GM18909 (cell line): ENCODE data around the gene MOV10L1.
"Not testable (repeated sequence)": the region's sequence is repeated elsewhere in the genome, so short reads cannot be mapped to it uniquely, and the experiment has no call there.

Source experiments
- ATAC-seq: cut with Tn5 transposase; IDR thresholded peaks from one replicate; pipeline ENCODE4 v1.9.1; 2021; ENCODE audit warnings: mild to moderate bottlenecking; ENCODE audit not compliant: unreplicated experiment, poor library complexity

MOV10L1 gene

DNA sequence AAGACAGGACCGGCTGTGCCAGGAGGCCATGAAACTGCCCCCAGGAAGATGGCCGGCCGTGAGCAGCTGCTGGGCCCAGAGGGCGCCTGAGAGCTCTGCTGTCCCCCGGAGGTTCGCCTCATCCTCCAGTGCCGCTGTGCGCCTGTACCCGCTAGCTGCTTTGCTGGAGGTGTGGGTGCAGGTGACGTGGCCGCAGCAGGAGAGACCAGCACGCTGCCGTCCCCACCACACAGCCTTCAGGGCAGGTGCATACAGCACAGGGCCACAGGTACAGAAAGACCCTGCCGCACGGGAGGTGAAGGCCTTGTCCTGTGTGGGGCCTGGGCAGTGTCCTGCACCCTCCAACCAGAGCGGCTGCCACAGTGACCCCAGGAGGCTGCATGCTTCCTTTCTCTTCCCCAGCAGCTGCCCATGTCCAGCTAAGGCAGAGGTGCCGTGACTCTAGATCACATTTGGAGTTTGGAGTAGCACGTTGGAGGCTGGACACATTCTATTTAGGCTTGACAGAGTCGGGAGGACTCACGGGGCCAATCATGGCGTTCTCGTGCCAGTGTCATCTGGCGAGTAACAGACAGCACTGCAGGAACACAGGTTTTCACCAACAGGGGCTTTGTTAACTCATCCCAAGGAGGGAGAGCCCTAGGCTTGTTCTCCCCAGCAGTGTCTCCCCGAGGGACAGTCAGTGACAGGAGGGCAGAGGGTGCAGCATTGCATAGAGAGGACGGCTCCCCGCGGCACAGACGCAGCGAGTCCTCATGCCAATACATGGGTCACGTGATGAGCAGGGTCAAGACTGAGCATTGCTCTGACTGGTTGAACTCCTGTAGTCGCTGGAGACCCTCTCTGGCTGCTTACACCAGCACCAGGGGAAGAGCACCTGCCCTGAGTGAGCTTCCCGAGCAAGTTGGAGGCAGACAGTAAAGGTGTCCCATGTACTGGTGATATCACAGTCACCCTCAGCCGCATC is 62.0 kb downstream of the MOV10L1 start:
- no peak for ATAC-seq

DNA sequence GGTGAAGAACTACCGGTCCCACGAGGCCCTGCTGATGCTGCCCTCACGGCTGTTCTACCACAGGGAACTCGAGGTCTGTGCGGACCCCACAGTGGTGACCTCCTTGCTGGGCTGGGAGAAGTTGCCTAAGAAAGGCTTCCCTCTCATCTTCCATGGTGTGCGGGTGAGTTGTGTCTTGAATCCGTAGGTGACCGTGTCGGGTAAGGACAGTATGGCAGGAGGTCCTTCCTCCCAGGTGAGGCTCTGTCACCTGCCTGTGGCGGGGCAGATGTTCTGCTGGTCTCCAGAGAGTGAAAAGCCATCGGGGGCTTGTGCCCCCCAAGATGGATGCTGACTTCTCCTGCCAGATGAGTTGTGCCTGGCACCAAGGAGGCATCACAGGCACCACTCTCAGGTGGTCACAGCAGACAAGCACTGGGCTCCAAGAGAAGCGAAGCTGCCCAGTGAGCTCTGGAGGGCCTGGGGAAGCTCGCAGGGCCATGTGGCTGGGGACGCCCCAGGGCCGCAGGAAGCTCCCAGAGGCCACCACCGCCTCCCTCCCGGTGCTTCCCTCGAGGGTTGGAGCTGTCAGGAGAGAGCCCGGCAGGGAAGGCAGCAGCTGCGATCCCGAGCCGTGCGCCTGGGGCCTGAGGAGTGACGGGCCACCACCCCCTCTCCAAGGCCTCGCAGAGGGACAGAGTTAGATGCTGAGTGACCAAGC is 63.4 kb downstream of the MOV10L1 start:
- no peak for ATAC-seq

DNA sequence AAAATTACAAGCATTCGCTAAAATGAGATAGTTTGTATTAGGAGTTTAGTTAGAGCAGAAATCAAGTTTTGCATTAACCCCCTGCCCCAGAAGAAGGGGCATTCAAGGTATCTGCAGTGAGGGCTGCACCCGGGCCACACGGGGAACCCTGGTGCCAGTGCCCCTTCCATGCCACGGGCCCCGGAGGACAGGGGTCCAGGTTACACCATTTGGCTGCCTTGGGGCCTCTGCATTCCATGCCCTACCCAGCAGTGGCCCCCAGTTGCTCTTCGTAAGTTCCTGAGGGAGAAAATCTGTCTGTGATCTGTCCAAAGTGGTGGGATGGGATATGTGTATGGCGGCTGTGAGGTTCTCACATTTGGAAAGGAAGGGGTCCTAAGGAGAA is 63.9 kb downstream of the MOV10L1 start:
- no peak for ATAC-seq

DNA sequence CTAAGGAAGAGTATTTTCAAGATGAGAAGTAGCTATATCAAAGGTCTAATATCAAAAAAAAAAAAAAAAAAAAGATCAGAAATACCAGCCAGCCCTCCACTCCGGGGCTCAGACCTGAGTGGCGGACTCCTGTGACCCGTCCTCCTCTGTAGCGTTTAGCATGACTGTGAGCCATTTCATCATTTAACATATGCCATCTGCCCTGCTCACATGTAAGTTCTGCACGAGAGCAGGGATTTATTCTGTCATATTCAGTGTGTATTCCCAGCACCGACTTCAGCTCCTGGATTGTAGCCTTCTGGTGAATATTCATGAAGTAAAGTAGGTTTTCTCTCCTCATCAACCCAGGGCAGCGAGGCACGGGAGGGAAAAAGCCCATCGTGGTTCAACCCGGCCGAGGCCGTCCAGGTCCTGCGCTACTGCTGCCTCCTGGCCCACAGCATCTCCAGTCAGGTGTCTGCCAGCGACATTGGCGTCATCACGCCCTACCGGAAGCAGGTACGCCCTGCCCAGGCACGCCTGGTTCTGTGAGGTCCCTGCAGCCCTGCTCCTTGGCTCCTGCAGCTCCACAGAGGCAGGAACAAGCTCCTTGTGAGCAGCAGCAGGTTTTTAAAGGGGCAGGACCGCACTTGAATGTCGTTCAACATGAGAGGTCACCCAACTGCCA is 68.0 kb downstream of the MOV10L1 start:
- no peak for ATAC-seq

DNA sequence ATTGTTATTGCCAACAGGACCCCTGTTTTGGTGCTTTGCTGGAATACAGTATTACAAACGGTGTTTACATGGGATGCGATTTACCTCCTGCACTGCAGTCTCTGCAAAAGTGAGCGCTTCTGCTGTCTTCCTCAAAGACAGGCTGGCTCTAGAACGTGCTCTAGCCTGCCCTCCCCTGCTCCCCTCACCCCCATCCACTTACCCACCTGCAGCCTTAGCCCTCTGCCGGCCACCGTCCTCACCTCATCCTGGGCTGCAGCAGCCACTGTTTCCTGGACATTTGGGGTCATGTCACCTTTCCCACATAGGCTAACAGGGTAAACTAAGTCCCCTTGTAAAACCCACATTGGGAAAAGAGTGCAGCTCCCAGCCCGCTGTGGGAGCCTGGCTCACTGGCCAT is 71.1 kb downstream of the MOV10L1 start:
- ATAC-seq, result no peak

DNA sequence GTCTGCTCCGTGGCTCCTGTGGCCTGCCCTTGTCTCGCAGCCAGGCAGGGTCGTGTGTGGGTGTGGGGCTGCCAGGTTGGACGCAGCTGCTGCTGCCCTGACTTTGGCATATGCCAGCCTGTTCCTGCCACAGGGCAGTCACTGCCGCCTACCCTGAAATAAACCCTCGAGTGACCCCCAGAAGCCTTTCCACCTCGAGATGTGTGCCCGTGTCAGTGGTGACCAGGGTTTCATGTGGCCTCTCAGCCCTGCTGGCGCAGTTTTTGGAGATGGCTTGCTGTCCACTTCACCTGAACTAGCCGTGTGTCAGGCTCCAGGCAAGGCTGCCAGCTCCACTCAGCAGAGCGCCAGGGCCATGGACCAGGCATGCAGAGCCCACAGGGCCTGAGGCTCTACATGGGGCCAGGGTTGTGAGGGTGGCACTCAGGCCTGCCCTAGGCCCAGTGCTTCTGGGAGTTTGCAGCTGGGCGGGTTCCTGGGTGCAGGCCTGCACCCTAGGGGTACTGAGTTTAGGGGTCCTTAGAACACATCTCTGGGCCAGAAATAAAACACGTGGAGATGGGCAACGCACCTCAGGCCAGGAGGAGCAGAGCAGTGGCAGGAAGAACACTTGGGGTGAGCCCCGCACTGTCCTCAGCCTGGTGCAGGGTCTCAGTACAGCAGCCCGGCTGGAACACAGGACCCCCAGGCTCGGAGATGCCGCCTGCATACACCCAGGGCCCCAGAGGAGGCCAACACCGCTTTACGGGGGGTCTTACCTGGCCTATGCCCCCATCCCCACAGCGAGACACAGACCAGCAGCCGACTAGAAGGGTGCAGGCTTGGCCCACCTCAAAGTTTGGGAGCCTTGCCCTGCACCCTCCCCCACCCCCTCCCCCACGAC is 71.9 kb downstream of the MOV10L1 start:
- ATAC-seq, result no peak

DNA sequence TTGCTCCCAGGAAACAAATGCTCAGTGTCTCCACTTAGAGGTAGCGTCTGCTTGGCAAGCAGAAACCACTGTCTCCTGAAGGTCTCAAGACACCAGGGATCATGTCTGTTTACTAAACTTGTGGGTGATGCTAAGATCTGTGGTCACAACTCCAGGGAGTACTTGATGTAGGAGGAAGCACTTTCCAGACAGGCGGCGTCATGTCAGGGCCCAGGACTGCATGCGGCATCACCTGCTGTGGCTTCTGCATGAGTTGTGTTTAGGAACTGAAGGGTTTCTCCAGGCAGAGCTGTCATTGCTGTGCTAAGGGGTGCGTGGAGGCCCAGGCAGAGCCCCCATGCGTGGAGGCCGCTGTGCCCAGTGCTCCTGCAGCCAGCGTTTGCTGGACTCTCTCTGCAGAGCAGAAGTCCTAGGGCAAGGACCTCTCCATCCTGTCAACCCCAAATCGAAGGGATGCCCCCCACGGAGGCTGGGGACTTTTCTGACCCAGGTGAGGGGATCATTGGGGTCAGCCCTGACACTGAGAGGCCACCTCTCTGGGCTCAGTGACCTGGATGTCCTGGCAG is 72.7 kb downstream of the MOV10L1 start:
- ATAC-seq, result no peak

DNA sequence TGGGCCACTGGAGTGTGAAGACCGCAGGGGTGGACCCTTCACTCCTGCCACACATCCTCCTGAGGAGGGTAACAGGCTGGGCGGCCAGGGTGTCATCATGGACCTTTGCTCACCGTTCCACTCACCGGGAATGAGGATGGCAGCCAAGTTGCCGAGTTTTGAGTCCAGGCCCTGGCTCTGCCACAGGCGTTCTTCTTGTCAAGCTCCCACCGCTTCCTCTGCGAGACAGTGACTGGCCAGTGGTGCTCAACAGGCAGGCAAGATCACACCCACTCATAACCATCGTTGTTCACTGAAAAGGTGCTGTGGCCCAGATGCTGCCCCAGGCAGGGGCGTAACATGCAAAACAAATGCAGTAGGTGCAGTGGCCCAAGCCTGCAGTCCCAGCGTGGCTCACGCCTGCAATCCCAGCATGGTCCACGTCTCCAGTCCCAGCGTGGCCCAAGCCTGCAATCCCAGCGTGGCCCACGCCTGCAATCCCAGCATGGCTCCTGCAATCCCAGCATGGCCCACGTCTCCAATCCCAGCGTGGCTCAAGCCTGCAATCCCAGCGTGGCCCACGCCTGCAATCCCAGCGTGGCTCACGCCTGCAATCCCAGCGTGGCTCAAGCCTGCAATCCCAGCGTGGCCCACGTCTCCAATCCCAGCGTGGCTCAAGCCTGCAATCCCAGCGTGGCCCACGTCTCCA is 75.8 kb downstream of the MOV10L1 start:
- ATAC-seq, result no peak

DNA sequence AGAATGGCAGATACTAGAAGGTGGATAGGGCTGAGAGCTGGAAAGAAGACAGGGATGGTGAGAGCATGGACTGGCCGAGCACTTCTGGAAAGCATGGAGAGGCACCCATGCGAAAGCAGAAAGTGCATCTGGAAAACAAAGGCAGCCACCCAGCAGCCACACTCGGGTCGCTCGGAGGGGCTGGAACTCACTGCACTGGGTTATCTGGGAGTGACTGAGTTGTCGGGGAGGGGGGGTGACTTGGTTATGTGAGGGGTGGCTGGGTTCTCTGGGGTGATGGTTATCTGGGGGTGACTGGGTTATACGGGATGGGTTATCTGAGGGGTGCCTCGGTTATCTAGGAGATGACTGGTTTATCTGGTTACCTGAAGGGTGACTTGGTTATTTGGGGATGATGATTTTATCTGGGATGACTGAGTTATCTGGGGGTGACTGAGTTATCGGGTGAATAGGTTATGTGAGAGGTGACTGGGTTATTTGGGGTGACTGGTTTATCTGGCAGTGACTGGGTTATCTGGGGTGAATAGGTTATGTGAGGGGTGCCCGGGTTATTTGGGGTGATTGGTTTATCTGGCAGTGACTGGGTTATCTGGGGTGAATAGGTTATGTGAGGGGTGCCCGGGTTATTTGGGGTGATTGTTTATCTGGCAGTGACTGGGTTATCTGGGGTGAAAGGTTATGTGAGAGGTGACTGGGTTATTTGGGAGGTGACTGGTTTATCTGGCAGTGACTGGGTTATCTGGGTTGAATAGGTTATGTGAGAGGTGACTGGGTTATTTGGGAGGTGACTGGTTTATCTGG is 78.1 kb downstream of the MOV10L1 start:
- ATAC-seq, result no peak

DNA sequence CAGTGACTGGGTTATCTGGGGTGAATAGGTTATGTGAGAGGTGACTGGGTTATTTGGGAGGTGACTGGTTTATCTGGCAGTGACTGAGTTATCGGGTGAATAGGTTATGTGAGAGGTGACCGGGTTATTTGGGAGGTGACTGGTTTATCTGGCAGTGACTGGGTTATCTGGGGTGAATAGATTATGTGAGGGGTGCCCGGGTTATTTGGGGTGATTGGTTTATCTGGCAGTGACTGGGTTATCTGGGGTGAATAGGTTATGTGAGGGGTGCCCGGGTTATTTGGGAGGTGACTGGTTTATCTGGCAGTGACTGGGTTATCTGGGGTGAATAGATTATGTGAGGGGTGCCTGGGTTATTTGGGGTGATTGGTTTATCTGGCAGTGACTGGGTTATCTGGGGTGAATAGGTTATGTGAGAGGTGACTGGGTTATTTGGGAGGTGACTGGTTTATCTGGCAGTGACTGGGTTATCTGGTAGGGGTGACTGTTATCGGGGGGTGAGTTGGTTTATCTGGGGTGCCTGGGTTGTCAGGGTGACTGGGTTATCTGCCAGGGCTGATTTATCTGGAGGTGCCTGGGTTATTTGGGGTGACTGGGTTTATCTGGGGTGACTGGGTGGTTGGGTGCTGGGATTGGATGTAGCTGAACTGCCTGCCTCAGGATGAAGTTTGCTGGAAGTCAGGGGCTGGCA is 78.8 kb downstream of the MOV10L1 start:
- not testable (repeated sequence) for ATAC-seq

DNA sequence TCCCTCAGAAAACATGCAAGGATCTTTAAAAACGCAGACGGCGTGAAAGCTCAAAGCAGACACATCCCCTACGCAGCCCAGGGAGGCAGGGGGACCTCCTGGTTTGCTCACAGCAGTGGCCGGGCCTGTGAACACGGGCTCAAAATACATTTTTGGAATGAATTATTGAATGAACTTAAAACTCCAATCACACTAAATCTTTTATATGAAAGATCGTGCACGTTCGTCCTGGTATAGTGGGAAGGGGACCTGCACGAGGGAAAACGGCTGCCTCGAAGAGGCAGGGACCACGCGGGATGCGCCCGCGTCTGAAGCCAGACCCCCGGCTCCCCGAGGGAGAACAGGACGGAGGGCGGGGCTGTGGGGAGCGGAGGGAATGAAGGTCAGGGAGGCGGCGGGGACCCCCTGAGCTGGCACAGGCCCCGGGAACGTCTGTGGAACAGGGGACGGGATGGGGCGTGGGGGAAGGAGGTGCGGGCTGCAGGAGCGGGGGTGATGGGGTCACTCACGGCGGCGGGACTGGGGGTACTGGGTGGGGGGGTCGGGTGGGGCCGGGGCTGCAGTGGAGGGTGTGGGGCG is 79.5 kb downstream of the MOV10L1 start:
- no peak for ATAC-seq

DNA sequence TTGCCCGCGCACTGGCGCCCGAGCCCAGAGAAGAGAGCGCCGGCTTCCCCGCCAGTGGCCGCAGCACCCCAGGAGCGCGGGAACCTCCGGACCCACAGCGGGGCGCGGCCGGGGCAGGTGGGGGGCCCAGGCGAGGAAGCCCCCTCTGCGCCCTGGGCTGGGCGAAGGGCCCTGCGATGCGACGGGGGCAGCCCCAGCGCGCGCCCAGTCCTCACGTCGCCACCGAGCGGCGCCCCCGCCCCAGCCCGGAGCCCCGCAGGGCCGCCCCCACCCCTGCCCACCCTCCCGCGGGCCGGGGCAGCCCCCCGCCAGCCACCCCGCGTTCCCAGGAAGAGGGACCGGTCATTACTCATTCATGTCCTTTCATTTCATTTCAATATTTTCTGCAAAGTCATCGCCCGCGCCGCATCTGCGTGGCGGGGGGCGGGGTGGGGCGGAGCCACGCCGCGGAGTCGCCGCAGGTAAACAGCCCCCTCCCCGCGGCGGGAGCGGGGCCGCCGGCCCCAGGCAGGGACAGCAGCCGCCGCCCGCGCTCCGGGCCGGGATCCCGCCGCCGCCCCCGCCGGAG is 80.1 kb downstream of the MOV10L1 start:
- ATAC-seq, result no peak

DNA sequence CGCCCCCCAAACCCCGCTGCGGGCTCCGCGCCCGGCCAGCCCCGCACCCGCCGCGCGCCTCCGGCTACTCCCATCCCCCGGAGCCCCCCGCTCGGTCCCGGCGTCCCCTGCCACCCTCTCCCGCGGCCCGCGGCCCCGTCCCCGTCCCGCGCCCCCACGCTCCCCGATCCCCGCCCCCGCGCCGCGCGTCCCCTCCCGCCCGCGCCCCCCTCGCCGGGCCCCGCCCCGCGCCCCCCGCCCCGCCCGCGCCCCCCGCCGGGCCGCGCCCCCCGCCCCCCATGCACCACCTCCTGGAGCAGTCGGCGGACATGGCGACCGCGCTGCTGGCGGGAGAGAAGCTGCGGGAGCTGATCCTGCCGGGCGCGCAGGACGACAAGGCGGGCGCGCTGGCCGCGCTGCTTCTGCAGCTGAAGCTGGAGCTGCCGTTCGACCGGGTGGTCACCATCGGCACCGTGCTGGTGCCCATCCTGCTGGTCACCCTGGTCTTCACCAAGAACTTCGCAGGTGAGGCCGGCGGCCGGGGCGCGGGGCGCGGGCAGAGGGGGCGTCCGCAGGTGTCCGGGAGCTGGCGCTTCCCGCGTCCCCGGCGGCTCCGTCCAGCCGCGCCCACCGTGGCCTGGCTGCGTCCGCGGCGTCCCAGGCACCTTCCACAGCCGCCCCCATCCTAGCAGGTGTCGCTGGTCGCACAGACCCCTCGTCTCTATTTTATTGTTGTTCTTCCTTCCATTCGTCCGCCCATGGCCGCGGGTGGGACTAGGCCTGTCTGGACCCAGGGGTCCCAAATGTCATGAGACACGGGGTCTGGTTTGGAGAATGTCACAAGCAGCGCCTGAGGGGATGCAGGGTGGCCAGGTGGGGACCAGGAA is 80.9 kb downstream of the MOV10L1 start, which contains the start of gene PANX2:
PANX2 (plus strand) TSS at position 279 of the 866 bp plus-strand sequence; CDS start at position 279, 0 bp downstream.
- ATAC-seq, result no peak

DNA sequence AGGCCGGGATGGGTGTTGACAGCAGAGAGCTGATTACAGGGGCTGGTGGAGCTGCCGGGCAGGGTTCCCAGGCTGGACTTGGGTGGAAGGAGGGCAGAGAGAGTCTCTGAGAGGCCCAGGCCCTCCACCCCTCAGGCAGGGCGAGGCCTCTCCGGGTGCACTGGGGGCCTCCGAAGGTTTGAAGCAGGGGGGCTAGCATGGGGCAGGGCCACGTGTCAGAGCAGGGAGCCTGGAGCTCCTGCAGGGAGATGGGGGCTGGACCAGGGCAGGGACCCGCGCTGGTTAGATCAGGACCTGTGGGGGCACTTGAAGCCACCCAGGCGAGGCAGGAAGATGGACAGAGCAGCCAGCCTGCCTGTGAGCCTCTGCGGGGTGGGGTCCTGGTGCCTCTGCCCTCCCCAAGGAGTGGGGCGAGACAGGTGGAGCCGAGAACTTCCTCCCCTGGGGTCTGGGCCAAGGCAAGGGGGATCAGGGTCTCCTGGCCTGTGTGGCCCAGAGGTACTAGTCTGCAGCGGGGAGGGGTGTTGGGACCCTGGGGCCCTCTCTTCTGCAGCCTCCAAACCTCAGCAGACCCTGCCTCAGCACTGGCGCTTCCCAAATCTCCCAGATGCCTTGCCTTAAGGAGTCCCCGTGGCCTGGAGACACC is 81.6 kb downstream of the MOV10L1 start:
- no peak for ATAC-seq

DNA sequence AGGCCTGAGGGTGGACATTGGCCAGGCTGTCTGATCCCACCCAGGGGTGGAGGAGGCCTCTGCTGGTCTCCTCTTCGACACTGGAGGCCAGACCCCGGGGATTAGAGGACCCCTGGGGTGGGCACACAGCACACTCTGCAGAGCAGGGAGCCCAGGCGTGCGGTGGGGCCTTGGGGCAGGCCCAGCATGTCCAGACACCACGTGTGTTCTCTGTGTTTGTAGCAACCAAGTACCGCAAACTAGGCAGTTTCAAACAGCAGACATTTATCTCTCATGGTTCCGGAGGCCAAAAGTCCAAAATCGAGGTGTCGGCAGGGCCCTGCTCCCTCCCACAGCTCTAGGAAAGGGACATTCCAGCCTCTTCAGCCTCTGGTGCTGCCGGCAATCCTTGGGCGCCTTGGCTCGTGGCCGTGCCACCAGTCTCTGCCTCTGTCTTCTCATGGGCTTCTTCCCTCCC is 82.2 kb downstream of the MOV10L1 start:
- ATAC-seq, result no peak
